Left renal cortex interstitium (tissue), 4 donors: ENCODE results near the gene MMEL1. TPM values are rescaled to one million over a fixed set of nuclear protein-coding genes. Genes with fewer than 3 reads are reported as not detected.
"Not testable (repeated sequence)": the region's sequence is repeated elsewhere in the genome, so short reads cannot be mapped to it uniquely, and the experiment has no call there.

Experiments
- DNase-seq, 4 donors: peaks; one replicate each; pipeline ENCODE4 v3.0.0-alpha.2; 2013; ENCODE audit warnings: low read depth in 4 of 4, low spot score in 2 of 4, missing footprints in 1 of 4
- polyA plus RNA-seq, 4 donors: library from polyadenylated mRNA; unstranded; fragments of 120-200 nt; gene quantifications; one replicate each; pipeline ENCODE4 v1.2.1, GENCODE V29; 2013; ENCODE audit not compliant: insufficient read length in 4 of 4

Gene MMEL1
- polyA plus RNA-seq, 4 donors = 2.5 to 5.7 (median 2.9) TPM

DNA sequence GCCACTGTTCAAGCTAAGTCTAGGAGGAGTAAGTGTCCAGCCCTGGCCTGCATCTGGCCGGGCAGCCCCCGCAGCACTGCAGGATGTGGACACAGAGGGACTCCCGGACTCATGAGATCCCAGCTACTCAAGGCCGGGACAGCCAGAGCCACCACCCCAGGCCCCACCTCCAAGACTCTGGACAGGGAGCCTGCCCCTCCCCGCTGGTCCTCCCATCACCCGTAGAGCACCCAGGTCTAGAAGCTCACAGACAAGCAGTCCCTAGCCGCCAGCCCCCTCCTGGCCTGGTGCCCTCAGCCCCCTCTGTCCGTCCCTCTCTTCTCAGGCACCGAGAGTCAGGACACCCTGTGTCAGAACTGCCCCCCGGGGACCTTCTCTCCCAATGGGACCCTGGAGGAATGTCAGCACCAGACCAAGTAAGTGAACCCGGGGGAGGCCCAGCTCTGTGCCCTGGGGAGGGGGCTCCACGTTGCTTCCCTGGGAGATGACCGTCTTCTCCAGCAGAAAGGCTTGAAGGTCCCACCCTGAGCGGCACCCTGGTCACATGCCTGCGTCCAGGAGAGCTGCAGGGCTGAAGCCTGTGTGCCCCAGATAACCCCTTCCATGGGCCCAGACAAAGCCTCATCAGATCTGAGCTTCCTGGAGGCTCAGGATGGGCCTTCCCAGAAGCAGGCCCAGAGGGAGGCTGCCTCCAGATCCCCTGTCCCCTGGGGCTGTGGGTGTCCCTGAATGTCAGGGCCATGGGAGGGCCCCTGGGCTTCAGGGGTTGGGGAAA, 72.3 kb downstream of the MMEL1 start:
- DNase-seq = no peak

DNA sequence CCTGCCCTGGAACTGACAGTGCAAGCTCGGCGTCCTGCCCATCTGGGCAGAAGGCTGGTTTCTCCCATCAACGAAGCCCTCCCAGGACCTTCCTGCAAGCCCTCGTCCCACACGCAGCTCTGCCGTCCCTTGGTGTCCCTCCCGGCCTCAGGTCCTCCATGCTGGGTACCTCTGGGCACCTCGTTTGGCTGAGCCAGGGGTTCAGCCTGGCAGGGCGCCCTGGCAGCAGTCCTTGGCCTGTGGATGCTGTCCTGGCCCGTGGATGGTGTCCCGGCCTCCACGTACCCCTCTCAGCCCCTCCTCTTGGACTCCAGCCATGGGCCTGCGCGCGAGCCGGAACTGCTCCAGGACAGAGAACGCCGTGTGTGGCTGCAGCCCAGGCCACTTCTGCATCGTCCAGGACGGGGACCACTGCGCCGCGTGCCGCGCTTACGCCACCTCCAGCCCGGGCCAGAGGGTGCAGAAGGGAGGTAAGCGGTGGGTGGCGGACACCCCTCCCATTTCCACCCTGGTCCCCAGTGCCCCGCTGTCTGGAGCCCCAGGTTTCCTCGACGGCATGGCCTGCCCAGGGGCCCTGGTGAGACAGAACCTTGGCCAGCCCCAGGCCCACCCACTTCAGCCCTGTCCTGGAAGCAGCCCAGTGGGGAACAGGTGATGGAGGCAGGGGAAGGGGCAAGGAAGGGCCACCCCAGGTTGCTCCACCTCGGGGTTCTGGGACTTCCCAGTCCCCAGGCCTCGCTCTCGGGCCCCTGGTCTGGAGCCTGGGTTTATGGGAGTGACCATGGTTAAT, 73.1 kb downstream of the MMEL1 start:
- no peak for DNase-seq

DNA sequence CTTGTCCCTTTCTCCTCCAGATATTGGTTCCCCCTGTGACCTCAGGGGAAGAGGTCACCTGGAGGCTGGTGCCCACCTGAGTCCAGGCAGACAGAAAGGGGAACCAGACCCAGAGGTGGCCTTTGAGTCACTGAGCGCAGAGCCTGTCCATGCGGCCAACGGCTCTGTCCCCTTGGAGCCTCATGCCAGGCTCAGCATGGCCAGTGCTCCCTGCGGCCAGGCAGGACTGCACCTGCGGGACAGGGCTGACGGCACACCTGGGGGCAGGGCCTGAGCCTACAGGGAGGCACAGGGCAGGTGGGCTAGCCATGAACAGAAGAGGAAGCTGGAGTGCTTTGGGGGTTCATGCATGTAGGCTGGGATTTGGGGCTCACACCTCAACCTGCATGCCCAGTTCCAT, 74.0 kb downstream of the MMEL1 start:
- DNase-seq = no peak

DNA sequence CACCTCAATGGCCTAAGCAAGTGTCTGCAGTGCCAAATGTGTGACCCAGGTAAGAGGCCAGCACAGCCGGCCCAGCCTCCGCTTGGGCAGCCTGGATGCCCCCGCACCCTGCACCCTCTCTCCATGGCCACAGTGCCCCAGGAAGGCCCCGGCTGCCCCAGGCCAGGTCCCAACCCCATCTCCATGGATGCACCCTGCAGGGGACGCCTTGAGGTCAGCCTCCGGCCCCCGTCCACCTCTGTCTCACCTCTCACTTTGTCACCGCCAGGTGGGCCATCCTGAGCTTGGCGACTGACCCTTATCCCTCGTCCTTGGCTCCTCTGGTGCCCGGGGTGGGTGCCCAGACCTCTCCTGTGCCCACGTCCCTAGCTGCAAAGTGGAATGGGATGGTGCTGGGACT, 74.4 kb downstream of the MMEL1 start:
- no peak for DNase-seq

DNA sequence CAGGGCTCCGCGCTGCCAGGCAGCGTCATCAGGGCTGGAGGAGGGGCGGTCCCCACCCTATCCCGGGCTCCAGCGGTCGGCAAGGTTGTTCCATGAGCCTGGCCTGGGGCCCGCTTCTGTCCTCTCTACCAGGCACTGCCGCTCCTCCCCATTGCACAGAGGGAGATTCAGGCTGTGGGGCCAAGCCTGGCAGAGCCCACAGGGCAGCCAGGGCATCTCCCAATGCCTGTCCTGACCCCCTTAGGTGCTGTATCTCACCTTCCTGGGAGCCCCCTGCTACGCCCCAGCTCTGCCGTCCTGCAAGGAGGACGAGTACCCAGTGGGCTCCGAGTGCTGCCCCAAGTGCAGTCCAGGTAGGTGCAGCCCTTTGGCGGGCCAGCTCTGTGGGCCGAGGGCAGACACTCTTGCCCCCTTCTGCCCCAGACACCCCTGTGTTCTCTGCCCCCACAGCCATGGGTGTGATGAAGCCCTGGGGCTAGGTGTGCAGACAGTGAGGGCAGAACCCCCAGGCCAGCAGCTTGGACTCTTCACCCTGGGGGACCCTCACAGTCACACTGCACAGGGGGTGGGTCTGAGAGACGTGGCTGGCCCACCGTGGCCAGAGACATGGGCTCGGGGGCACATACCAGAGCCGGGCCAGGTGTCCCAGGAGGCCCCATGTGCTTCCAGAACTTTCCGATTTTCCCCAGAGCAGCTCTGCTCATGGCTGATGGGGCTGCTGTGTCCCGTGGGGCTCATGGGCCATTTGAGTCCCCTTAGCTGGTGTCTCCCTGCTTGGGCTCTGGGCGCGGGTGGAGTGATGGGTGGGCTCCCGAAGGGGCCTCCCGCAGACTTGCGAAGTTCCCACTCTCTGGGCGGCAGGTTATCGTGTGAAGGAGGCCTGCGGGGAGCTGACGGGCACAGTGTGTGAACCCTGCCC, 75.1 kb downstream of the MMEL1 start:
- no peak for DNase-seq

DNA sequence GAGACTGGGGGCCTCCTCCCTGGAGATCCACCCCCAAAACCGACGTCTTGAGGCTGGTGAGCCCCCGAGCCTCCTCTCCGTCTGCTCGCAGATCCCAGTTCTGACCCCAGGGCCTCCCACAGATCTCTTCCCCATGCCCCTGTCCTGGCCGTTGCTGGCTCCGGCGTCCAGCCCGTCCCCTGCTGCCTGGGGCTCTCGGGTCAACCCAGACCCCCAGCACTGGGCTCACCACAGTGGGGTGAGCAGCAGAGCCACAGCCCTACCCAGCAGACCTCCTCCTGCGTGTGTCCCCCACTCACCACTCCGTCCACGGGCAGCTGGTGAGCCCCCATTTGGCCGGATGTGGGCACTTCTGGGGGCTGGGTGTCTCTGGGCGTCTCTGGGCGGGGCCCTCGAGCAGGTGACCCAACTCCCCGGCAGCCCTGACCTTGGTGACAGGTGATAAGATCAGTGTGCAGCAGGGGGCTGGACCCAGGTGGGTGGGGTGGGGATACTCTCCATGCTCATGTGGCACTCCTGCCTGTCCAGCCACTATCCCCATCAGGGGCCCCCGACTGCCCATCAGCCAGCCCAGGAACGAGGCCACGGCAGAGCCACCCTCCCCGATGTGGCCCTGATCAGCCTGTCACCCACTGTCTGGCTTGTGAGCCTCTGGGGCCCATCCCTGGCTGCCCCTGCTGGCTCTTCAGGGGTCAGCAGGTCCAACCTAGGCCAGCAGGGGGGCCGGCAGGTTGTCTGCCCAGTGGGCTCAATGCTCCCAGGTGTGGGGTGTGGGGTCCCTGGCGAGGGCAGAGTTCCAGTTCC, 75.9 kb downstream of the MMEL1 start:
- DNase-seq = no peak

DNA sequence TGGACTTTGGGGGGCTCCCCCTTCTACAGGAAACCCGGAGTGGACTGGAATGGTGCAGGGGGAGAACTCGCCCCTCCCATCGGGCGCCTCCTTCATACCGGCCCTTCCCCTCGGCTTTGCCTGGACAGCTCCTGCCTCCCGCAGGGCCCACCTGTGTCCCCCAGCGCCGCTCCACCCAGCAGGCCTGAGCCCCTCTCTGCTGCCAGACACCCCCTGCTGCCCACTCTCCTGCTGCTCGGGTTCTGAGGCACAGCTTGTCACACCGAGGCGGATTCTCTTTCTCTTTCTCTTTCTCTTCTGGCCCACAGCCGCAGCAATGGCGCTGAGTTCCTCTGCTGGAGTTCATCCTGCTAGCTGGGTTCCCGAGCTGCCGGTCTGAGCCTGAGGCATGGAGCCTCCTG, 76.5 kb downstream of the MMEL1 start, which contains the start of gene TNFRSF14:
Gene TNFRSF14 (plus strand): TSS at position 95 of the 401 bp plus-strand sequence. CDS start 294 bp downstream, at position 389.
- DNase-seq = no peak

DNA sequence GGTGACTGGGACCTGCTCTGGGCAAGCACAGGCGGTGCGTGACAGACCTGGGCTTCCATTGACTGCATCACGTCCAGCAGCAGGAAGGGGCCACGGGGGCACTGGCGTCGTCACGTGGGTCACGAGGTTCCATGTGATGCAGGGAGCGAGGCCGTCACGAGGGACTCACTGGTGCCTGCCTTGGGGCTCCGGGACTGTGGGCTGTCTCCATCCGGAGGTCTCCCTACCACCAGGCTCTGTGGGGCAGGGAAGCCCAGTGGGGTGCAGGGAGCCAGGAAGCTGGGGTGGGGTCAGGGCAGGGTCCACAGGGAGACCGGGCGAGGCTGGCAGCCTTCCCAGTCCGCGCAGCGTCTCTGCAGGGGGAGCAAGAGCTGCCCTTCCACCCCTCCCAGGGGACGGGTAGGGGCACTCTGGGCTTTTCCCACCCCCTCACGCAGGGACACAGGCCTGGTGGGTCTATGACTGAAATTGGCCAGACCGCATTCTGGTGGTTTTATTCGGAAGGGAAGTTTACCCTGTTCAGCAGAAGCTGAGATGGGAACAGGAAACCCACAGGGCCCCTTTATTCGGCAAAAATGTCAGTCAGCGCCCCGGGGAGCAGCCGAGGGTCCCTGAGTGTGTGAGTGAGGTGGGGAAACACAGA, 77.1 kb downstream of the MMEL1 start:
- DNase-seq = no peak

DNA sequence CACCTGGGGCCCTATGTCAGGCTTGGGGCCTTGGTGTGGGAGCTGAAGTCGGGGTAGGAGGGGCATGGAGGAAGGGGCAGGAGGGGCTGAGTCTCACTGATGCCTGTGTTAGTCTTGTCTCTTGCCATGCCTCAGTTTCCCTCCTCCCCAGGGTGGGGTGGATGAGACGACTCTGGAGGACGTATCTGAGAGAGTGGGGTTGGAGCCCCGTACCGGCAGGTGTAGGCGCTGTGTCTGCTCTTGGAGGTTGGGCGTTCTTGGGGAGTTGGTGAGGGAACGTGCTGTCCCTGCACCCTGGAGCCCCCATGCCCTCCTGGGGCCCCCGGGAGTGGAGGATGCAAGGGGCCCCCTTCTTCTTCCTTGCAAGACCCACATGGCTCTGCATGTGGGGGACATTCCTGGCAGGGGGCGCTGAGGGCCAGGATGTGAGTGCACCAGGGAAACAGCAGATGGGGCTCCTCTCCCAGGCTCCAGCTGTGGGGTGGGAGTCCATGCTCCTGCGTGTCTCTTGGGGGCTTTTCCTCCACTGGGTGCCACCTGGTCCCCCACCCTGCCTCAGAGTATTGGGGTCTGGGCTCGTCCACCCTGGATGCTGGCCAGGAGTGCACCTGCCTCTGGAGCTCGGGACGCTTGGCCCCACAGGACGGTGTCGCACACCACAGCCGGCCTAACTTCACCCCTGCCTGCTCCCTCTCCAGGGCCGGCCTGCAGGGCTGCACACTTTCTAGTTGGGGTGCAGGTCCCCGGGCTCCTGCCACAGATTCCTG, 78.0 kb downstream of the MMEL1 start:
- no peak for DNase-seq

DNA sequence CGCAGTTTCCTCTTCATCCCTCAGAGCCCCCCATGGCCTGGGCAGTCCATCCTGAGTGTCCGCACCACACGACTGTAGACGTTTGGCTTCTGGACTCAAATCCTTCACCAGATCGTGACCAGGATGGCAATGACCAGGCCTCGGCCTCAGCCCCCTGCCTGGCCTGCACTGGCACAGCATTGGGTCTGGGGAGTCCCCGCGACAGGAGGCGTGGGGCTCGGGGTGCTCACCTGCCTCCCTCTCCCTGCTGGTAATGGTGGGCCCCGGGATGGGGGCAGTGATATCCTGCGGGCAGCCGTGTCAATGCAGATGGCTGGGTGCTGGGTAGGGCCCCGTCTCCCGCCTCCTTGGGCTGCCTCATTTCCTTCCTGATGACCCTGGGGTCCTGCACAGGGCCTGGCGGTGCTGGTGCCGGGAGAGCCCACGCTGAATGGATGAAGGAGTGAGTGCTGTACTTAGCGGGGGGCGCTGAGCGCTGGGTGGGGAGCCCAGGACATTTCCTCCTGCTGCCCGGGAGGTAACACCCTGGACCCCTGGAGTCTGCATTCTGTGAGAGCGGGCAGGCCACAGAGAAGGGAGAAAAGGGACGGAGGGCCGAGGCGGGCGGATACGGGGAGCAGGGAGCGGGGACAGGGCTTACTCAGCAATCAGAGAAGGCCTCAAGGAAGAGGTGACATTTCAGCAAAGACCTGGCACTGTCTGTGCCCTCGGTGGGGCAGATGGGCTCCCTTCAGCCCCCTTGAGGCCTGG, 78.8 kb downstream of the MMEL1 start:
- no peak for DNase-seq

DNA sequence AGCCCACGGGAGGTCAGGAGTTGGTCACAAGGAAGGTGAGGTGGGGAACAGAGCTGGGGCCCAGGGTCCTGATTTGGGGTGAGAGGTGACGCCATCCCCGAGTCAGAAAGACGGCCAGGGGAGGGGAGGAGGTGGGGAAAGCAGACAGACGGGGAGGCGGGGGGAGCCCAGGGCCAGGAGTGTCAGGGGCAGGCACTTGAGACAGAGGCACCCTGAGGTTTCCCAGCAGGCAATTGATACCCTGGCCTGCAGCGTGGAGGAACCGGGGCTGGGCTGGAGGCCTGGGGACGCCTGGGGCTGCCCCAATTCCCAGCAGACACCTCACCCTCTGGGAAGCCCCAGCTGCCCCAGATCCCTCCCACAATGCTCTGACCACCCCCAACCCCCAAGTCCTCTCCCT, 79.7 kb downstream of the MMEL1 start:
- DNase-seq = not testable (repeated sequence)

DNA sequence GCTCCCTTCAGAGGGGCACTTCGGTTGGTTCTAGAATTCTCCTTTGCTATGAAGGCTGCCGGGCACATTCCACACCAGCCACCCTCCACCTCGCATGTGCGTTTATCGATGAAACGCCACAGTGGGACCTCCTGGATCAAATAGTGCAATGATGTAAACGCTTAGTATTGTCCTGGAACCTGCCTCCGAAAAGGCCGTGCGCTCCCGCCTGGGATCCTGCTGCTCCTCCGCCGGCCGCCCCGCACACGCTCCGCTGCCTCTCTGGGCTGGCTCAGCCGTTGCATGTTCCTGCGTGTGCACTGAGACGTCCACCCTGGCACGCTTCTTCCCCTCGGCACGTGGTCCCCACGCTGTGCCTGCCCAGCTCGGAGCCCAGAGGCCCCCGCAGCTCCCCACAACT, 80.6 kb downstream of the MMEL1 start:
- DNase-seq = no peak

DNA sequence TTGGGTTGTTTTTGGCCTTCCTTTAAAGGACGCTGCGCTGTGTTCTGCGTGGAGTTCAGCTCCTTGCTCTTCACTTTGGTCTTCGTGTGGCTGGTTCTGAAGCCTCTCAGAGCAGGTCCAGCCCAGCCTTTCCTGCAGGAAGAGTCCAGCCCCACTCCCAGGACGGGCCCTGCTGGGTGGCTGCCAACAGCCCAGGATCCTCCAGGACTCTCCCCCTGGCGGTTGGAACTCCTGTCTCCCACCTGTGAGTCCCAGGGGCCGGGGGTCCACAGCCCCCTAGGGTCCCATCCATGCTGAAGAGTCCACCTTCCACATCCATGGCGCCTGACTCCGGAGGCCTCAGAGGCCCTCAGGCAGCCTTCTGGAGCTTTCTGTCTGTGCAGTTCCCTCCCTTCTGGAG, 81.3 kb downstream of the MMEL1 start:
- DNase-seq = not testable (repeated sequence)

DNA sequence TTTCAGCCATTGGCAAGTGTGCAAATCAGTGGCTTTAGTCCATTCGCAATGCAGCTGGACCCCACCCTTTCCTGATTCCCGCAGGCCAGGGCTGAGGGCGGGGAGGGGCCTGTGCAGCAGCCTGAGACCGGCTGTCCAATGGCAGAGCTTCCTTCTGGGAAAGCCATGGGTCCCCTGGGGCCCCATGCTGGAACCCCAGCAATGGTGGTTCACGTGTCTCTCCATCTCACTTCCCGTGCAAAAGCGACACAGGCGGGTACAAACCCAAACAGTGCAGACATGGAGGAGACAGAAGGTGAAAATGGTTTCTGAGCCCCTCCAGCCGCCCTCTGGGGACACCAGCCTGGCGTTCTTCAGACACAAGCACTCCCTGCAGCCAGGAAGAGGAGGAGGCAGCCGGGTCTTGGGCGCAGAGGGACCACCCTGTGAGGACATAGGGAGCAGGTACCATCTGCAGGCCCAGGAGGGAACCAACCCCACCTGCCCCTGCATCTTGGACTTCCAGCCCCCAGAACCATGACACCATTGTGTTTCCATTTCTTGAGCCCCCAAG, 82.4 kb downstream of the MMEL1 start:
- DNase-seq = not testable (repeated sequence)

DNA sequence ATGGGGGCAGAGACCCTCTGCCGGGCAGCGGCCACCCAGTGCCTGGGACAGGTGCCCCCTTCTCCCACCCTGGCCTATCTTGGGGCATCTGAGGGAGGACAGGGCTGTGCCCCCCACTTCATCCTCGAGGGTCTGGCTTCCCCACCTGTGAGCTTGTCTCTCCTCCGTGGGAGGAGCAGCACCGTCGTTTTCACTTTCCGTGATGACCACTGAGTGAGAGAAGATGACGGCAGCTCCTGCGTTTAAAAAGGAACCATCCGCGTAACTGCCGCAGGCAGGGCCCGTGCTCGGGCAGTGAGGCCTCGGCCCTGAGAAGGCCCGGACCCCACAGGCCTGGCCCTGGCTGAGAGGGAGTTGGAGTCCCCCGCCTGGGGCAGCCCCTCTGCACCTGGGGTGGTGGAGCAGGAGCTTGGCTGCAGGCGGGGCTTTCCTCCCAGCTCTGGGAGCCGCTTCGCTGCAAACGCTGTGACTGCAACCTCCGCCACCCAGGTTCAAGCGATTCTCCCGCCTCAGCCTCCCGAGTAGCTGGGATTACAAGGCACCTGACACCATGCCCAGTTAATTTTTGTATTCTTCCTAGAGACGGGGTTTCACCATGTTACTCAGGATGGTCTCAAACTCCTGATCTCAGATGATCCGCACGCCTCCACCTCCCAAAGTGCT, 83.3 kb downstream of the MMEL1 start:
- DNase-seq = not testable (repeated sequence)

DNA sequence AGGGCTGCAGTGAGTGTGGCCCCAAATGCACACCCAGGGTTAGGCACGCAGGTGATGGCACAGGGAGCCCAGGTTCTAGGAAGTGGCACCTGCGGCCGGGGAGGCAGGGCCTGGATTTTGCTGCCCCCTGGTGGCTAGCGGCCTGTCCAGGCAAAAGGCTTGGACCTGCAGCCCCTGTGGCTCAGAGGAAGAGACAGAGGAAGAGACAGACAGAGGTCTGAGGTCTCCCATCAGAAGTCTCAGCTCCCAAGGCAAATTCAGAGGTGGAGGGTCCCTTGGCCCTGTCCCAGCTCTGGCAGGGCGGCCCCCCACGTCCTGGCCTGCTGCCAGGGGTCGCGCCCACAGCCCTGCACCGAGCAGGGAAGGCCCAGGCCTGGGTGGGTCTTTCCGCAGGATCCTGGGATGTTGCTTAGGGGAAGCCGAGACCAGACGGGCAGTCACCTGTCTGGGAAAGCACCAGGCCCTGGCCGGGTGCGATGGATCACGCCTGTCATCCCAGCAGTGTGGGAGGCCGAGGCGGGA, 84.7 kb downstream of the MMEL1 start:
- DNase-seq = peak in 2 of 4 donors; percentile 64 to 73
